GM21619 (cell line): ENCODE results near the gene ZNF407.
A peak's percentile ranks its signal among the peaks of the same experiment; 100 is the strongest.

Experiments
- ATAC-seq: cut with Tn5 transposase; IDR thresholded peaks from one replicate; pipeline ENCODE4 v1.9.1; 2021; ENCODE audit not compliant: unreplicated experiment

ZNF407 gene

DNA sequence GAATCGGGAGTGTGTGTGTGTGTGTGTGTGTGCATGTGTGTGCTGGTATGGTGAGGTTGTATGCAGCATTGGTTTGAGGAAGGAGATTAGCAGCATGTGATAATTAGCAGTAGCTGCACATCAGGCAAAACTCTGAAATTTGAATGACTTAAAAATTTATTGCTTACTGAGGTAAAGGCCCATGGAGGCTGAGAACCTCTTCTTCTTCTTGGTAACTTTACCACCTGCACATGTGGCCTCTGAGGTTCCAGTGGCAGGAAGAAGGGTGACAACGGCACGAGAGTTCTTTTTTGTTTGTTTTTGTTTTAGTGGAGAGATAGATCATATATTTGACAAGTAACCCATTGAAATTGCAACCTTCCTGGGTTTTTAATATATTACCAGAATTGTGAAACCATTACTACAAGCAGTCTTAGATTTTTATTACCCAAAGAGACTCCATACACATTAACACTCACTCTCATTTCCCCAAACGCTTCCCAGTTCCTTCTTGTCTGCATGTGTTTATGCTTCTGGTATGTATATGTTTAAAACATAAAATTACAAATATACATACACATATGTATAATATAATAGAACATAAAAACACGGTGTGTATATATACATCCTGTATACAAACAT is 319.2 kb downstream of the ZNF407 start:
- ATAC-seq = no peak

DNA sequence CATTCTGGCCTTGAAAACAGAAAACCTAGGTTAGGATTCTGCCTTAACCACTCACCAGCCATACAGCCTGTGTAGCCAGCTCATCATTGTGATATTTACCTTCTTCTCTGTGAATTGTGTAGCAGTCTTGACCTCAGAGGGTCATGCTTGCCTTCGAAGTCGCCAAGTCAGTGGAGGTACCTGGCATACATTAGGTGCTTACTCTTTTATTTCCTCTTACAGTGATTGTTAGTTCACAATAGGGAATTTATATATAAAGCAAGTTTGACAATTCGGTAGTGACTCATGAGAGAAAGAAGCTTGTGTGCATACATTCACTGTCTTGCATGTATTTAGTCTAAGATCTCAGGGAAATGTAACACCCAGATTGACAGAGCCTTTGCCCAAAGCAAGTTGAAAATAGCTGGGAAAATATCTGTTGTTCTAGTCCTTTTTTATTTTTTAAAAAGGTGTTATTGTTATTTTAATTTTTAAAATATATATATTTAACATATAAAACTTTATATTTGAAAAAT is 320.7 kb downstream of the ZNF407 start:
- no peak for ATAC-seq

DNA sequence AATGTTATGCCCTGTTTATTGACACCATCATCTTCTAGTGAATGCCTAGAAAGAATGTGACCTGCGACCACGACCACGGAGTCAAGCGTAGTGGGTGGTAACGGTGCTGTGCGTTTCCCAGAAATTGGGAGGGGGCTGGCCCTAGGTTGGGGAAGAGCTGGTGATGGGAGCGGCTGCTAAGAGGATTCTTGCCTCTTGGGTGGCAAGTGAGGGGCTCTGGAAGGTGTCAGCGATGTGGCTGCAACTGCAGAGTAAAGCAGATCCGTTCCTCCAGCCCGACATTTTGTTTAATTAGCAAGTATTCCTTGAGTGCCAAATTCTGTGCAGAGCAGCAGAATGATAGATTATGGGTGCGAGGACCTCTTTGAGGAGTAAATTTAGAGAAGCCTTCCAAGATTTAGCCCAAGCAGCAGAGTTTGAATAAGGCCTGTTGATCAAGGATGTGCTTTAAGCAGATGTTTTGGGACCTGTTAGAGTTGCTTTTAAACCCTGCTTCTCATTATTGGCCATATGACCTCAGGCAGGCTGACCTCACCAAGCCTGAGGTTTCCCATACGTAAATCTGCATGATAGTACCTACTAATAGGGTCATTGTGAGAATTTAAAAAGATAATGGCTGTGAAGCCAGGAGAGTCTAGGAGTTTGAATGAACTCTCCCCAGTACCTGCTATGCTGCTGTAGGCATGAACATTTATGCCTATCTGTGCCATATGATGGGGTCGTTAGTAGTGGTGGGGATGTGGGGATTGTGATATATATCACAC is 323.6 kb downstream of the ZNF407 start:
- ATAC-seq = no peak

DNA sequence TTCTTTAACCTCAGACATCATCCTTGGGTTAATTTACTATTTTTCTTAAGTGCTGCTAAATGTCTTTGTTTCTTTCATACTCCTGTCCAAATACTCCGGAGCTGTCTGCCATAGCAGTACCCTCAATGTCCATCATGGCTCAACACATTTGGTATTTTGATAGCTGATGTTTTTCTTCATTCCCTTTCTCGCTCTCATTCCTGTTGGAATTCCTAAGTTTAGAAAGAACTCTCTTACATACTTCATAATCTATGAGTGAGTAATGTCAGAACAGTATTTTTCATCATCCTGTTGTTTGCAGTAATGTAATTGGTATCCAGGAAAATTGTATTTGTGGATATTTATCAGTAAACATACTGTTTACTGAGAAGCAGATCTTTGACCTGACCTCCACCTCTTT is 328.4 kb downstream of the ZNF407 start:
- ATAC-seq = no peak

GRCh38 chr18:74928194-74928968 is 330.7 kb downstream of the ZNF407 start:
- no peak for ATAC-seq

- ATAC-seq = no peak
Measured at GRCh38 chr18:74929110-74929509, 331.4 kb downstream of the ZNF407 start.

DNA sequence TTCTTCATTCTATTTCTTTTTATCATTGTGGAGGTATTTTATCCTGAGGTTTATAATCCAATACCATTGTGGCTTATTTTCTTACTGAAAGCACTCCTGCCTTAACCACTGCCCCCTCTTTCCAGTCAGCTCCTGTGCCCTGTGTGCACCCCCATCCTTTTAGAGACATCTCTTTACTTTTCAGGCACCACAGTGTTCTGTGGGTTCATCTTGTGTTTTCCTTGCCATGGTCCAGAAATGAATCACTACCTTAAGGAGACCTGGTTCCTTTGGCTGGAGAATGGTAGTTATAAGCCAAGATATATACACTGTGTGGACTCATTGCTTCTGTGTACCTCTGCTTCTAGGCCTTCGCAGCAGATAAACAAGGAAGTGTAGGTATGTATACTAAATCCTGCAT is 332.9 kb downstream of the ZNF407 start:
- no peak for ATAC-seq

GRCh38 chr18:74933930-74934329 is 336.3 kb downstream of the ZNF407 start:
- no peak for ATAC-seq

DNA sequence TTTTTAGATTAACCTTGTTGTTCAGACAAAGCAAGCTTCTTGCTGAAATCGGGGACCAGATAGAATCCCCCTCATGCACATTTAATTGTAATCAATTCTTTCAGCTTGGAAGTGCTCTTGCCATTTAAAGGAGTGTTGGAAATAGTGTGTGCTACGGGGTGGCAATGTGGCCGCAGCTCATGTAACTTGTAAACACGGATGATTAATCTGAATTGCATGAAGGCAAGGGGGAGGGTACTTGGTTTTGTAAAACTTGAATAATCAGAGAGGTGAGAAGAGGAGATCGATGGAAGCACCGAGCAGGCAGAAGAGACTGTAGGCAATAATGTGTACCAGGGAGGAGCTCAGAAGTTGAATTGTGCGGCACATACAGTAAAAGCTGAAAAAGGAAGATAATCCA is 337.8 kb downstream of the ZNF407 start:
- no peak for ATAC-seq

DNA sequence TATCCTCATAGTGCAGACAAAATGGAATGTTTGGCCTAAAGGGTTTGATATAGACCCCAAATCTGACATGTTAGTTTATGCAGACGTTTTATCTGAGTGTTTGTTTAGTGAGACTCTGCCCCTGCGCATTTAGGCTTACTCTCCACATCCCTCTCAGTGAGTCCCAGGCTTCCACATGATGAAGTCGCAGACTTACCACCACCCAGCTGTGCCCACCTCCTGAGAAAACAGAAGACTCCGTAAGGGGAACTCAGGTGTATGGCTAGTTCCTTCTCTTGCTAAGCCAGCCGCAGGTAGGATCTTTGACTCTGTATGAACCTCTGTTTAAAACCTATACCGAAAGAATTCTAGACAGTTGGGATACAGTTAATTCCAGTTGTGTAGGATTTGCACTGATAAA is 338.7 kb downstream of the ZNF407 start:
- no peak for ATAC-seq

- no peak for ATAC-seq
Measured at GRCh38 chr18:74937291-74937690, 339.6 kb downstream of the ZNF407 start.

DNA sequence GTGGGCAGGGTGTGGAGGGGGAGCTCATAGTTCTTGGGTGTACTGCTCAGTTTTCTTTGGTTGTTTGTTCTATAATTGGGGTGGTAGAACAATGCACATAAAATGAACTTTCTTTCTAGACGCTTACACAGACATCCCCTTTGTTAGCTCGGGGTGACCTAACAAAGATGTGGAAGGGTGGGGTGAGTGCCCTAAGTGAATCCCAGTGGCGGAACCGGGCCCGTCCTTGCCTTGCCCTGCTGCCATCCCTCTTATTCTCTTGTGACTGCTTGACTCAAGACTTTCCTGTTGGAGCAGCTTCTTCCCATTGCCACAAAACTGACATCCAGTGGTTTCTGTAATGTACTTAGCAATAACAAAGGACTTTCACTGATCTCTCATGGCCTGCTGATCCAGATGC is 343.2 kb downstream of the ZNF407 start:
- ATAC-seq = no peak

DNA sequence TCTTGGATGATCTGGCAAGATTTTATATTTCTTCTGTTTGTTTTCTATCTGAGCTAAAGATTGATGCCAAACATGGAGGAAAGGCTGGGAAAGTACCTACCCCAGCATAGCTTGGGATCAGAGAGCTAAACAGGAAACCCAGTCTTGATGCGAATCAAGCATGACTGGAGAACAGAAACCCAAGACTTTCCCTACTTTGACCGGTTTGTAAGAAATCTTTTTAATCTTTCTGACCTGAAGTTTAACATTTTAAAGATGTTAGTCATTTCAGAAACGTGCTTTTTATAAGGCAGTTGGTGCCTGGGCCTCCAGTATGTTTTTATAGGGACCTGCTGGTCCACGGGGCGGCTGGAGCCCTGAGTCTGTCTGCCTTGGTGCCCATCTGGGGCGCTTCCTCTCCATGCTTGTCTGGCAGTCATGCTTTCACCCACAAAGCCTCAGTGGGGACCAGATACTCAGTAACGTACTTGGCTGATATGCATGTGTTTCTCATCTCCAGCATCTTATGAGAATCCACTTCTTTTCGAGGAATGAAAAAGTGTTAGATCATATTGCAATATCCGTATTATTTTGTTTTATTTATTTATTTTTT is 344.7 kb downstream of the ZNF407 start:
- peak; percentile 89 for ATAC-seq

DNA sequence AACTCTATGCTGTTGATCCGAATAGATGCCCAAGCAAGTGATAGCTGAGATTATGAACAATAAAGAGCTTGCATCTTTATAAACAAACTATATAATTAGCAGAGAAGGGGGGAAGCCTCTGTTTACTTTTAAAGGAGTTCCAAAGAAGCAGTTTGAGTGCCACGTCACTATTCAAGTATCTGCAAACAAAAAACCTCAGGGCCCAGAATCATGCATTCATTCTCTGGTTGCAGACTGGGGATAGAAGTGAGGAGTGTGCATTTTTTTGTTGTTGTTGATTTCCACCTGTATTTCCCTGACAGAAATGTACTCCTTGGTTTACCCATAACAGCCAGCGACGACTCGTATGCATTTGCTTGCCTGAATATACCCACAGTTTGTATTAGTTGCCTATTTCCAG is 347.0 kb downstream of the ZNF407 start:
- ATAC-seq = no peak

GRCh38 chr18:74945774-74946545 is 348.3 kb downstream of the ZNF407 start:
- no peak for ATAC-seq

GRCh38 chr18:74946646-74947375 is 349.1 kb downstream of the ZNF407 start:
- ATAC-seq = no peak

- no peak for ATAC-seq
Measured at GRCh38 chr18:74947417-74947816, 349.7 kb downstream of the ZNF407 start.

DNA sequence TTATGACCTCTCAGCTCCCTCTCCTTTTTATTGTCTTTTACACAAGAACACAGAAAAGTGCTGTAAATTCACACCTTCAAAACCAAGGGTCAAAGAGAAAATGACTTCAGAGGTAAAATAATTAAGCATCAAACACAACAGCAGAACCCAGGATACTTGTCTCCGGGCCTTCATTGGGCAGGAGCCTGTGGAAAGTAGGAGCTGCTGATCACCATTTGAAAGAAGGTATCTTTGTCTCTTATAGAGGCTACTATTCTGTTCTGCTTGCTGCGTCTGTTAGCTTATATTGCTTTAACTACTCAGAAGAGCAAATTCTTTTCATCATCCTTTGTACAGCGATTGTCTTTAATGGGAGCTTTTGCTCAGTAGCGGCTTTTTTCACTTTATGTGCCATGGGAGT is 350.2 kb downstream of the ZNF407 start:
- ATAC-seq = no peak

GRCh38 chr18:74949611-74950010 is 351.9 kb downstream of the ZNF407 start:
- no peak for ATAC-seq

- ATAC-seq = no peak
Measured at GRCh38 chr18:74950479-74950878, 352.8 kb downstream of the ZNF407 start.
